Right hindlimb (tissue), 1 donor: ENCODE results near the gene TMEM252.

ENCODE experiments used
- DNase-seq: peaks from one replicate; pipeline ENCODE4 v3.0.0-alpha.2; 2018

Gene TMEM252, protein sequence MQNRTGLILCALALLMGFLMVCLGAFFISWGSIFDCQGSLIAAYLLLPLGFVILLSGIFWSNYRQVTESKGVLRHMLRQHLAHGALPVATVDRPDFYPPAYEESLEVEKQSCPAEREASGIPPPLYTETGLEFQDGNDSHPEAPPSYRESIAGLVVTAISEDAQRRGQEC

DNA sequence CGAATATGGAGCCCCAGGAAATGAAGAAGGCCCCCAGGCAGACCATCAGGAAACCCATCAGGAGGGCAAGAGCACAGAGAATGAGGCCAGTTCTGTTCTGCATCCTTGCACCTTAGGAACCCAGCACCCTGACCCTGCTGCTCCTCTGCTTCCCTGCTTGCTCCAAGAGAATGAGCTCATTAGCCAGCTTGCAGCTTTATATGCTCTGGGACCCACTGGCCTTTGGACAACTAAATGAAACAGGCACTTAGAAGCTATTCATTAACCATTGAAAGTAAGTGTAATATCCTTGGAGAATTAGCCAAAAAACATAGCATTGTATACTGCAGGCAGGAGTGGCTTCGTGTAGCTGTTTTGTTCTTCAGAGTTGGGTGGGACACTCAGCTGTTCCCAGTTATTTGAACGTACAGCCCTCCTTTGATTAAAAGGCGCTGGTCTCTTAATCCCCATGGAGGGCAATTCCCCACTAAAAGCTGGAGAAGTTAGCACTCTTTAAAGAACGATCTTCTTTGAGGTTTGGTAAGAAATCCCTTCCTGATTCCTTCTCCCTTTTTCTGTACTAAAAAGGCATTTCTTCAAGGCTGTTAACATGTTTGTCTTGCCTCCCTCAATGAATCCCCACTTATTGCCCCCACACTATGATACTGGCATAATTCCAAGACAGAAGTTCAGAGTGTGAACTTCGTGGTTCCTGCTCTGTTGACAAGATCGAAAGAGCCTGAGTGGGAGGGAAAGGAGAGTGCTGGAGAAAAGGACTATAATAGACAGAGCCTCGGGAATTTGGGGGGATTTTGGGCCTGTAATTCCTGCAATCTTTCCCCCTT, at the start of gene TMEM252:
TSS of gene TMEM252 (minus strand) at position 172 of the 824 bp plus-strand sequence. CDS start at position 103, 69 bp downstream.
- no peak for DNase-seq

DNA sequence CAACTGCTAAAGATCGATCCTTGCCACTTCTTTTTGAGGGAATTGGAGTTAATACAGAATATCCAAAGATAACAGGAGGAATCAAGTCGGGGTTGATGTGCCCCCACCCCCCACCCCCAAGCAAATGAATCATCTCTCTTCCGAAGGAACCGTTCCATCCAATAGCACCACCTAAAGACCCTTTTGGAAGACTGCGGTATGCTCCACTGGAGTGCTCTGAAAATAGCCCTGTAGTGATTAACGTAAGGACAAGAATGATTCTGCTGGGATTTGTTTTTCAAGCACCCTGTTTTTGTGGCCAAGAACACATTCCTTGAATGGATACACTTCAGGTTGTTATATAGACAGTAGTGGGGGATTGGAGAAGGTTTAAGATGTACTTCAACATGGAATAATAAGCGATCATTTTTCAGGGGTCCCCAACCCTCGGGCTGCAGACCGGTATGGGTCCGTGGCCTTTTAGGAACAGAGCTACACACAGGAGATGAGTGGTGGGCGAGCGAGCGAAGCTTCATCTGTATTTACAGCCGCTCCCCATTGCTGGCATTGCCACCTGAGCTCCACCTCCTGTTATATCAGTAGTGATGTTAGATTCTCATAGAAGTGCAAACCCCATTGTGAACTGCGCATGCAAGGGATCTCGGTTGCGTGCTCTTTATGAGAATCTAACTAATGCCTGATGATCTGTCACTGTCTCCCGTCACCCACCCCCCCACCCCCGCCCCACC, 44.5 kb upstream of the TMEM252 start:
- no peak for DNase-seq

DNA sequence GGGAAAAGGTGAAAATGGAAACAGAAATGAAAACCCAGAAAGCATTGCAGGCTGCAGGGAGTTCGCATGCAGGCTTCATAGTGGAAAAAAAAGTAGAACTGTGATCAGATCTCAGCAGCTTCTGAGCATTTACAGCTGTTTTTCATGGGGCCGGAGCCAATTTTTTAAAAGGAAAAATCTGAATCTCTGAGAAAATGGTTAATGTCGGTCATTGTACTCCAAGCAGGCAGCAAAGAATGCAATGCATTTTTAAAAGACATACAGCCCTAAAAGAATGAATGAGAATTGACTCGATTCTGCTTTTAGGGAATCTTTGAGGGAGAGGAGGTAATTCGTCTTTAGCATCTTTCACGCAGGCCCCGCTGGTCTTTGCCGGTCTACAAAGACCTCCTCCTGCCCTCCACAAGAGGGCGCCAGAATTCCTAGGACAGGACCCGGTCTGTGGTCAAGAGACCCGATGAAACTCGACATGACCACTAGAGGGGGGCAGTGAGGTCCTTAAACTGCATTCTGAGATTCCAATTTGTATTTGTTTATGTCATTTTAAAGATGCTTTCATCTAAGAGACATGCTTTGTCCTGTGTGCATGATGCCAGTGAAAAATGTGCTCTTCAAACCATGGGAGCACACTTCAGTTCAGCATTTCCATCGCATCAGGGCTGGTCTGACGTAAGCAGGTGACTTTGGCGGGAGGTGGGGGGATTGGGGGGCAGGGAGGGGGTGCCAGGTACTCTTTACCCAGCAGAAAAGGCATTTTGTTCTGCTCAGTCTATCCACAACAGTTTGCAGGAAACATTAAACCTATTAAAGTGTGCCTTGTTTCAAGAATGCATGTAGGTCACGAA, 43.7 kb upstream of the TMEM252 start:
- peak; percentile 84 for DNase-seq

DNA sequence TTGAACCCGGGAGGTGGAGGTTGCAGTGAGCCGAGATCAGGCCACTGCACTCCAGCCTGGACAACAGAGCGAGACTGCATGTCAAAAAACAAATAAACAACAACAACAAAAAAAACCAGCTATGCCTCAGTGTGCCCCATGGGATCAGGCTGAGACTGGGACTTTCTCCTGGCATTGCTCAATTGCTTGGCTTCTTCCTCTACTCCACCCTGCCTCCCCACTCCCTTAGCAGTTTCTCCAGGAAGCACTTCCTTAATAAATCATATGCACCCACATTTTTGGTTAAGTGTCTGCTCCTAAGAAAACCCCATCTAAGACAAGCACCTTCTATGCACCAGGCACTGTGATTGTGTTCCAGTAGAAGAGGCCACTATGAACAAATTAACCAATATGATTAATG, 41.0 kb upstream of the TMEM252 start:
- no peak for DNase-seq

DNA sequence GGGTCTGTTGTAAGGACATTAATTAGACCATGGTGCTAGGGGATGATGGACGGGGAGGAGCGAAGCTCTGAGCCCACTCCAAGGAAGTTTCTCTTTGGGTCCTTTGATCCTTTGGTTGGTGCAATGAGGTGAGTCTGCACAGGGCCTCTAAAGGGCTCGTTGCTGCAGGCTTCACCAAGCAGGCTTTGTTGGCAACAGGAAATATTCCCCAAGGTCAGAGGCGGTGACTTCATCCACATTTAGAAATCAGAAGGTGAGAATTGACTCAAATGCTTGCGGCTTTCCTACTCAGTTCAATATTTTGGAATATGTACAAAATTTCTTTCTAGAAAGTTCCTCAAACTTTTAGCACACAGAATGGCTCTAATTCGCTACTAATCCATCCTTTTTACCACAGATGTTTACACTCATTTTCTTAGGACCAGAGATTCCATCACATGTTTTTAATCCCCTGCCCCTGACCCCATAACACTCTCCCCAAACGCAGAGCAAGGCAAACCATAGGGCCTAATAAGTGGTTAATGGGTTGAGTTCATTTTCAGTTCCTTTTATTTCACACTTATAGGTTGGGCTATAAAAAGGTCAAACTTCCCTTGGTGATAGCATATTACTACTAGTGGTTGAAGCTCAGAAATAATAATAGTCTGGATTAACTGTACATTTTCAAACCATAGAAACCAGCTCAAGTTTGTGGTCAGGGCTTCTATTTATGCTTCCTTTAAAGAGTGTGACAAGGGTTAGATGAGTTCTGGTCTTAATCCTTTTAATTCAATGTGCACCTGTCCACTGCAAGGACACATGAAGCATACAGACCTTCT, 37.3 kb upstream of the TMEM252 start:
- no peak for DNase-seq

DNA sequence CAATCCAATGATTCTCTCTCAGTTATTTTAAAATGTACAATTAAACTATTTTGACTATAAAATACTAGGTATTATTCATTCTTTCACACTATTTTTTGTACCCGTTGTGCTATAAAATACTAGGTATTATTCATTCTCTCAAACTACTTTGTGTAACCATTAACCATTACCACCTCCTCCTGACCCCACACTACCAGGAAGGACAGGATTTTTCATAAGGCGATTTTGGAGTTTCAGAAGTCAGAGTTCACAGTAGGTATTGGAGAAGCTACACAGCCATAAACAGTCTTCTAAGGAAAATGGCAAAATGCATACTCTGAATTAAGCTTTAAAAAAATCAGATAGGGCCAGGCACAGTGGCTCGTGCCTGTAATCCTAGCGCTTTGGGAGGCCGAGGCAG, 35.1 kb upstream of the TMEM252 start:
- DNase-seq = no peak

DNA sequence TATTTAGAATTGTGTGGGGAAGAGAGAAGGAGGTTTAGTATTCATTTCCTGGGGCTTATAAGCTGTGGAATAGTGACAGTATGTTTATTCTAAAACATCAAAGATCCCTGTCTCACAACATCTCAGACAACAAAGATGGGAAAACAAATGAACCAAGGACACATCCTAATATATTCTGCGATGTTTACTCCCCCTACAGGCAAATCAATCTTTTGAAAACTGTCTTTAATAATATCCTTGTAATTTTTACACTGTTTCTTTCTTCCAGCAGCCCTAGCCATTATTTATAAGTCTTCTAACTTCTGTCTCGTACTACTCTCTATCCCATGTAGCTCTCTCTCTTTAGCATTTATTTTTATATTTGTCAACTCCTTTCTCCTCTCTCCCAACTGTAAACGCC, 33.5 kb upstream of the TMEM252 start:
- DNase-seq = no peak

DNA sequence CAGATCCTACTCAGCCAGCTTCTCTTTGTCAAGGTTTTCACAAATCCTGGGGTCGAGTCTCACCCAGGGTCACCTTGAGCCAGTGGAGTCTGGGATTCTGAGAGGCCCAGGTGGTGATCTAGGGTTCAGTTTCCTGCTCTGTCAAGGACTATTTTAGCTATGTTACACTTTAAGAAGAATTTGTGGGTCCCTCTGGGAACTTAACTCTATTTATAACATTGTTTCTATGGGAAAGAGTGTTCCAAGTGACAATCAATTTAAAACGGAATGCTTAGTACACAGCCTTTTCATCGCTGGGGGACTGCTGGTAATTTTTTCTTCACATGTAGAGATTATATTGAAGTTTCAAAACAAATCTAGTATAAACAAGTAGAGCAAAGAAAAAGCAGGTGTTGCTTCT, 26.9 kb upstream of the TMEM252 start:
- no peak for DNase-seq

DNA sequence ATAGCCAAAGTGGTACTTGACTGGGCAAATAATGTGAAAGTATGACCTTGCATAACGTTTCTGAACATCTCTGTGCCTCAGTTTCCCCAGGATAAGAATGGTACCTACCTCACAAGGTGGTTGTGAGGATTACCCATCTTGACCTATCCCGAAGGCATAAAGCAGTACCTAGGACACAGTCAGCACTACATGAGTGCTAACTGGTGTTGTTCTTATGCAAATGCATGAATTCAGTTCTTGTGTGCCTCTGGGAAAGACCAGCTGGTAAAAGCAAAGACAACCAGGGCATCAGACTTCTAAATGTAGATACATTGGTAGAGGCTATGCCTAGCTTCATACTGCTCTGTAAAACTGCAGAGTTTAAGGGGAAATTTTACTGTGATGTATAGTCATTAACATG, 21.8 kb upstream of the TMEM252 start:
- DNase-seq = no peak

DNA sequence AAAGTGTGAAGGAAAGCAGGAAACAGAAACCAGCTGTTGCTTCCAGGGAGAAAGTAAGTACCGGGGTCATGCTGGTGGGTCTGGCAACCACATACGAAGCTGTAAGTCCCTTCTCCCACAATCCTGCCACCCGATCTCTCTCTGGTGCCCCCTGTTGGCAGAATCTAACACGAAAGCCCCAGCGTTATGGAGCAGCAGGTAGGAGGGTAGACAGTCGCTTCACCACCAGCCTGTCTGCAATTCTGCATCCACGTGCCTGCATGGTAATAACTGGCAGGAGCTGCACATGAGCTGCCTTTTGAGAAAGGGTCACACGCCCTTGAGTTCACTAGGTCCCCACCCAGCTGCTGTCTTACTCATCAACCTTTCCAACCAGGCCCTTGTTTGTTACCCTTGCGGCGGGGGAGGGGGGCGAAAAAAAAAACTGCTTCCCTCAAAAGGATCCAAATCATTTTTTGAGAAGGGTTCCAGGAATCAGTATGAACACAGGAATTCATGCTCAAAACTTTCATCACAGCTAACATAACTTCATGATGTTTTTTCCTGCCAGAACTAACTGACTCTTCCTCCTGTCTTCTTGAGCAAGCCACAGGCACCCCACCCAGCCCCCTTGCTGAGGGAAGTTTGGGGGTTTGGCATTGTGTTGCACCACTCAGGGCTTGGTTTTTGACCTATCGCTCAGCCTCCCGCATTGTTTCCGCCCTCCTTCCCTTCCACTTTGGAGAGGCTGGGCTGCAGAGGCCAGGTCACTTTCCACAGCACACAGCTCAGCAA, 19.6 kb upstream of the TMEM252 start:
- no peak for DNase-seq

DNA sequence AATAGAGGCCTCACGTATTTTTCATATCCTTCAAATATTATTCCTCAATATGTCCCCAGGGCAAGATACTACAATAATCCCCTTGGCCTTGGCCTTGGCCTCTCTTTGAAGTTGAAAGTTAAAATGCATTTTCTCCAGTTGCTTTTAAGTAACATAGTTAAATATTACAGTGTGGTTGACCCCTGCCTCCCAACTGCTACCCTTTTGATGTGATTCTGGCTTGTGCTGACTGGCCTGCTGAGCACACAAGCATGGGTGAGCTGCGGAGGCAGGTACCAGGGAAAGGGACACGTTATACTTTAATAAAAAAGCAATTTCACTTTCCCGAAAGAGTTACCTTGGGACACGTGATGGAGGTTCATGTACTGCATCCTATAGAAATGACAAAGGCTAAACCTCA, 17.9 kb upstream of the TMEM252 start:
- DNase-seq = no peak

DNA sequence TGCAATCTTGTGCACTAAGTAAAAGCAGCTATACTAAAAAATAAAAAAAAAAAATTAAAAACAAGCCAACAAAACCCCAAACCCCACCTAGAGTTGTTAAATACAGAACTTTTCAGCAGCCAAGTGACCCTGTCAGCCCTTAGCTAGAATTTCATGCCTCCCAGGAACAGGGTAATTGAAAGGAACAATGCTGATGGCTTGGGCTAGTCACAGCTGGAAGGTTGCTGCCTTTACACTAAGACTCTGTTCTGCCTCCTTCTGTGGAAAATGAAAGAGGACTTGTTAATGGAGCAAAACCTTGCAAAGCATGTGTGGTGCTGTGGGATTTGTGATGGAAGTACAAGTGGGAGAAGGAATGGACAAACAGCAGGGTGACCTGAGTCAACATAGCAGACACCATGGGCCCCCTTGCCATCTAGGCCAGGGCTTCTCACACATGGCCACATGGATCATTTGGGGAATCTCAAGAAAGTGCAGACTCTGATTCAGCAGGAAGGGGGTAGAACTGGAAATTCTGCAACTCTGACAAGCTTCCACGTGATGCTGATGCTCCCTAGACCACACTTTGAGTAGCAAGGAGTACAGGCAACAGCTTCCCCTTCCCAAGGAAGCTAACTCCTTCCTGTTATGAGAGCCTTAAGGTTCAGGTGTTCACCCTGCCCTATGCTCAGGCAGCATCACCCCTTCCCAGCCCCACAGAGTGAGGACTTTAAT, 14.9 kb upstream of the TMEM252 start:
- no peak for DNase-seq

DNA sequence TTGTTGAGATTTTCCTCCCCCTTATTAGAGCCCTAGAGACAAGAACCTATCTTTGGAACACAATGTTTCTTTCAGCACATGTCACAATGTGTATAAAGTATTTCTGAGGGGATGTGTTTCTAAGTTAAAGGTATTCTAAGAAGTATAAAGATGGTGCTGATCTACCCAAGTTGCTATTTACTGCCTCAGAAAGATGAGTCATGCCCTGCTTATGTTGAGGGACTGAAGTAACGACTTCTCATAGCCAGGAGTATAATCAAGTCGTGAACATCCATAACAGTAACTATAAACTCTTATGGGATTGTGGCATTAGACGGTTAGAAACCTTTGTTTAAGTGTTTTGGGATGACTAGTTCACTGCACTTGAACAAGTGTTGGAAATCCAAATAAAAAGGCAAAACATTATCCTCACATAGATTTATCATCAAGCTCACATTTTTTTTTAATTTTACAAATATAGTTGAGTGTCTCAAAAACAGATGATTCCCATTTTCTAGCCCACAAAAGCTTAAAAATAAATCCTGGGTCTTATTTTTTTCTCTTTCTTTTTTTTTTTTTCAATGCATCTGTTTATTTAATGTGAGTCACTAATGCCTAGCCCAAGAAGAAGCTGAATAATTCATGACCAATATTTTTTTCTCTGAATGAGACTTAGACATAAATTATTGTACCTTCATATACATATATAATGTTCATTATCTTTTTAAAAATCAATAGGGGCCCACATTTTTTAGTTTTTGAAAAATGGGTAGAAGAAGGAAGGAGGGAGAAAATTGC, 12.2 kb upstream of the TMEM252 start:
- DNase-seq = no peak

DNA sequence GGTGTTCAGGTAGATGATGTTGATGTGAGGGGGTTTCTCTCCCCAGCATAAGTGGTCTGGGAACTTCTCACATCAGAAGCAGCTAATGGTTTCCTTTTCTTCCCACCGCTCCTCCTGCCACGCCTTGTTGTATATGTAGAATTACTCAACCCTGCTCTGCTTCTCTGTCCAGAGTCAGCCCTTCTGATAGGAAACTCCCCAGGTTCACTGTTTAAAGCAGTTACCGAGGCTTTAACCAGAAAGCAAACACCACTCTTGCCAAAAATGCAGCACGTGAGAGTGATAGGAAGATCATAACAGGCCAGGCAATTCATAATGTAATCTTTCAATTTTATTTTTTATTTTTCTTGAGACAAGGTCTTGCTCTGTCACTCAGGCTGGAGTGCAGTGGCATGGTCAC, 10.5 kb upstream of the TMEM252 start:
- DNase-seq = no peak

DNA sequence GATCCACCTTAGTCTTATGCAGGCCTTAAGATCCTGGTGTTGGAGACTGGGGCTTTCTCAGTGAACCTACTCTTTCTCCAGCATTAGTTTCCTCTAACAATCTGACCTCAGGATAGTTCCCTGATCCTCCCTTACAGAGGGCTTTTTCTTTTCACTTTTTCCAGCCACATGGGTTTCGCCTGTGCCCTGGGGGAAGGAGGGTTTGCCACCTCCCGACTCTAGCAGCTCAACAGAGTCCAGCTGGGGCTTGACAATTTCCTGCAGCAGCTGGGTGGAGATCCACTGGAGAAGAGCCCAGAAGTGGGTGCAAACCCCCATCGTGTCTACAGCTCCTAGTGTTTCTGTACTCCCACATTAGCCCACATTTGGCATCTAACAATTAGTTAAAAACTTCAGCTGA, 7.6 kb upstream of the TMEM252 start:
- DNase-seq = no peak

DNA sequence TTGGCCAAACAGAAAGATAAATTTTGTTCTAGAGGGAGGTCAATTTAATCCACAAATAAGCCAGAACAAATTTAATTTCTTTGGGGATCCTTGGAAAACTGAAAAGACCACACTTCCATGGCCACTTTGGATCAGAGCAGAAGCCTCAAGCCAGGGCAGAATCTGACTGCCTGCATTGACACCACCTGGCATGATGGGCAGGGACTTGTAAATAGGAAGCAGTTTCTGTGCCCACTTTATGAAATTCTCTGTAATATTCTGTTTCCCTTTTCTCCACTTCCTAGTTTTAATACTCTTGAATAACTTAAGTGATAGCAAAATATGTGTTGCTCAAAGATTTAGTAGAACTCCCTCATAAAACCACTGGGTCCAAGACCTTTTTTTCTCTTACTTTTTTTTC, 6.7 kb upstream of the TMEM252 start:
- no peak for DNase-seq

DNA sequence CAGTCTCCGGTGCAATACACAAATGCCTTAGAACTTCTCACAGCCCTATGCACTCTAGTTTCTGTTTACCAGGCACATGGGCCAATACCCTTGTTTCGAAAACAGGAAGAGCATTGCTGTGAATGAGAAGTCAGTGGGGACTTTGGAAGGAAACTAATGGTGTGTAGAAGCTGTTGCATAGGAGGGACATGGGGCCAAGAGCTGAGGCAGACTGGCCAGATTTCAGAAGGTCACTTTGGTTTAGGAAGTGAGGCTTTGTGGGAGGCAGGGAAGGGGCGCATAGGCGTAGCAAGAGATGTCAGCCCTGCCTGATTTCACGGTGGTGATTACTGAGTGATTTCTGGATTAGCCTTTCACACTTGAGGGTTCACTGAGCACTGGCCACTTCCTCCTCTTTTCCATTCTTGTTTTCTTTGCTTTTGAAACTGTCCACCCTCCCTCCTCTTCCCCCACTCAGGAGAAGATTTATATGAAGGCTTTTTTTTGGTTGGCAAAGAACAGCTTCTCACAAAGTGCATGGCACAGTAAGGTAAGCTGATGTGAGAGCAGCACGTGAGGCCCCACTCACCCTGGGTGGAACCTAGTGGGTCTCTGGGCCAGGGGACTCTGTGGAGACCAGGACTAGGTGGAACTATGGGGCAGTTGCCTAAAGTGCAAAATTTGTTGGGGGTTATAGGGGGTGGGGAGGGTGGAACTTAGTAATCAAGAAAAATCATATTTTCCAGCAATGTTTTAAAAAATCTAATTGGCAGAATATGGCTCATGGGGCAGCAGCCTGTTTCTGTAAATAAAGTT, 6.1 kb upstream of the TMEM252 start:
- DNase-seq = no peak

DNA sequence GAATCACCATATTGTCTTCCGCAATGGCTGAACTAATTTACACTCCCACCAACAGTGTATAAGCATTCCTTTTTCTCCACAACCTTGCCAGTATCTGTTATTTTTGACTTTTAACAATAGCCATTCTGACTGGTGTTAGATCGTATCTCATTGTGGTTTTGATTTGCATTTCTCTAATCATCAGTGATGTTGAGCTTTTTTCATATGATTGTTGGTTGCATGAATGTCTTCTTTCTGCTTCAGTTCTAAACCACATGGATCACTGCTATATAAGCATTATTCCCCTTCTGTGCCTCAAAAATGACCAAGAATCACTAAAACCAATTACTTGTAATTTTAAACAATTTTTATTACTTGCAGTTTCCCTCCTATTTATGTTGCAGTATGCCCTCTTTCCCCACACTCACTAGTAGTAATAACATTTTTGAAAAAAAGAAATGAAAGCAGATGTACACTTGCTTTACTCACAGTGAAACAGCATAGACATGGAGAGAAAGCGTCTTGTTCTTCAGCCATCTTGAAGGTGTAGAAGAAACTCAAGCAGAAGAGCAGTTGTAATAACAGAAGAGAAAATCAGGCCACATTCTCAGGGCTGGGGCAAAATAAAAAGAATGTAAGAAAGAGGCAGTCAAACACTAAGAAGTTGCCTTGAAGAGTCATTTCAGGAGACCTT, 4.5 kb upstream of the TMEM252 start:
- DNase-seq = no peak
